LNCaP clone FGC (cell line): Measurements from ENCODE around the gene SPTBN1.
A peak's percentile ranks its signal among the peaks of the same experiment; 100 is the strongest.

ENCODE experiments used
- DNase-seq: peaks from one replicate; pipeline ENCODE4 v3.0.0-alpha.2; 2011; ENCODE audit warnings: low read depth
- H3K4me3 ChIP-seq: 2 replicates; pipeline ENCODE4 v1.5.1; 2011; ENCODE audit warnings: mild to moderate bottlenecking, low read depth, low read length, control low read depth
- CTCF ChIP-seq: IDR thresholded peaks from 2 replicates; pipeline ENCODE4 v1.5.1; 2012; ENCODE audit warnings: mild to moderate bottlenecking; ENCODE audit not compliant: control insufficient read depth, insufficient read depth; ENCODE audit errors: extremely low read depth

The SPTBN1 gene

GRCh38 chr2:54584598-54584997, 128.5 kb downstream of the SPTBN1 start:
- peak; percentile 72 for DNase-seq
- TF ChIP-seq CTCF: no peak
- no peak overlapping the region for H3K4me3 ChIP-seq

- DNase-seq: no peak
- no peak for TF ChIP-seq CTCF
- H3K4me3 ChIP-seq: no peak overlapping the region
Measured at GRCh38 chr2:54585136-54585733, 129.1 kb downstream of the SPTBN1 start.

GRCh38 chr2:54586062-54586461, 129.9 kb downstream of the SPTBN1 start:
- no peak overlapping the region for H3K4me3 ChIP-seq
- TF ChIP-seq CTCF: no peak
- DNase-seq: no peak

- TF ChIP-seq CTCF: no peak
Measured at GRCh38 chr2:54586494-54586893, 130.4 kb downstream of the SPTBN1 start.

GRCh38 chr2:54587171-54588016, 131.3 kb downstream of the SPTBN1 start:
- no peak for TF ChIP-seq CTCF
- no peak overlapping the region for H3K4me3 ChIP-seq
- no peak for DNase-seq

More at GRCh38 chr2:54586494-54586893, 130.4 kb downstream of the SPTBN1 start:
- DNase-seq: no peak
- no peak overlapping the region for H3K4me3 ChIP-seq

GRCh38 chr2:54588244-54588899, 132.2 kb downstream of the SPTBN1 start:
- H3K4me3 ChIP-seq: no peak overlapping the region

More at GRCh38 chr2:54588244-54588899, 132.2 kb downstream of the SPTBN1 start:
- no peak for DNase-seq
- no peak for TF ChIP-seq CTCF
